Lower leg skin (tissue), 3 donors: ENCODE results near the gene KDM7A.

Experiments
- POLR2A ChIP-seq, 2 donors: fragments of 450-650 bp; IDR thresholded peaks; one replicate each; pipeline ENCODE4 v1.6.1; 2016 to 2017; ENCODE audit warnings: antibody characterized with exemption in 2 of 2, mild to moderate bottlenecking in 1 of 2, moderate library complexity in 1 of 2
- TF ChIP-seq, protein P1 (sequence below), 3 donors: fragments of 450-650 bp; IDR thresholded peaks; one replicate each; pipeline ENCODE4 v1.5.1; 2016; ENCODE audit warnings: antibody characterized with exemption in 3 of 3, mild to moderate bottlenecking in 3 of 3, moderate library complexity in 2 of 3

GRCh38 chr7:140084142-140084655, 92.6 kb downstream of the KDM7A start:
- TF ChIP-seq, protein P1, sequence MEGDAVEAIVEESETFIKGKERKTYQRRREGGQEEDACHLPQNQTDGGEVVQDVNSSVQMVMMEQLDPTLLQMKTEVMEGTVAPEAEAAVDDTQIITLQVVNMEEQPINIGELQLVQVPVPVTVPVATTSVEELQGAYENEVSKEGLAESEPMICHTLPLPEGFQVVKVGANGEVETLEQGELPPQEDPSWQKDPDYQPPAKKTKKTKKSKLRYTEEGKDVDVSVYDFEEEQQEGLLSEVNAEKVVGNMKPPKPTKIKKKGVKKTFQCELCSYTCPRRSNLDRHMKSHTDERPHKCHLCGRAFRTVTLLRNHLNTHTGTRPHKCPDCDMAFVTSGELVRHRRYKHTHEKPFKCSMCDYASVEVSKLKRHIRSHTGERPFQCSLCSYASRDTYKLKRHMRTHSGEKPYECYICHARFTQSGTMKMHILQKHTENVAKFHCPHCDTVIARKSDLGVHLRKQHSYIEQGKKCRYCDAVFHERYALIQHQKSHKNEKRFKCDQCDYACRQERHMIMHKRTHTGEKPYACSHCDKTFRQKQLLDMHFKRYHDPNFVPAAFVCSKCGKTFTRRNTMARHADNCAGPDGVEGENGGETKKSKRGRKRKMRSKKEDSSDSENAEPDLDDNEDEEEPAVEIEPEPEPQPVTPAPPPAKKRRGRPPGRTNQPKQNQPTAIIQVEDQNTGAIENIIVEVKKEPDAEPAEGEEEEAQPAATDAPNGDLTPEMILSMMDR (IDR thresholded peaks at IDR 0.05), result no peak
- no peak for TF ChIP-seq POLR2A (IDR thresholded peaks at IDR 0.05)
